ENCODE results near the gene ZNF516.

Gene ZNF516

GRCh38 chr18:76379226-76380126 is 115.6 kb downstream of the ZNF516 start:
- no peak for DNase-seq

- DNase-seq: no peak
Observed at GRCh38 chr18:76378526-76379215, 116.4 kb downstream of the ZNF516 start.

- DNase-seq: no peak
Observed at GRCh38 chr18:76377359-76377756, 117.7 kb downstream of the ZNF516 start.

- no peak for DNase-seq
Observed at GRCh38 chr18:76376668-76377358, 118.2 kb downstream of the ZNF516 start.

- DNase-seq: no peak
Observed at GRCh38 chr18:76376225-76376624, 118.8 kb downstream of the ZNF516 start.

GRCh38 chr18:76374330-76375281 is 120.4 kb downstream of the ZNF516 start:
- DNase-seq: no peak

- DNase-seq: no peak
Observed at GRCh38 chr18:76373297-76373696, 121.7 kb downstream of the ZNF516 start.

- DNase-seq: no peak
Observed at GRCh38 chr18:76371301-76372203, 123.5 kb downstream of the ZNF516 start.

- no peak for DNase-seq
Observed at GRCh38 chr18:76370686-76371085, 124.4 kb downstream of the ZNF516 start.

GRCh38 chr18:76370201-76370600 is 124.8 kb downstream of the ZNF516 start:
- DNase-seq: no peak

GRCh38 chr18:76369791-76370190 is 125.3 kb downstream of the ZNF516 start:
- DNase-seq: no peak

GRCh38 chr18:76368976-76369375 is 126.1 kb downstream of the ZNF516 start:
- no peak for DNase-seq

GRCh38 chr18:76368271-76368670 is 126.8 kb downstream of the ZNF516 start:
- no peak for DNase-seq

- no peak for DNase-seq
Observed at GRCh38 chr18:76367168-76368125, 127.6 kb downstream of the ZNF516 start.

- no peak for DNase-seq
Observed at GRCh38 chr18:76365561-76365960, 129.5 kb downstream of the ZNF516 start.

GRCh38 chr18:76364282-76365259 is 130.5 kb downstream of the ZNF516 start:
- DNase-seq: no peak

- DNase-seq: no peak
Observed at GRCh38 chr18:76363436-76364120, 131.5 kb downstream of the ZNF516 start.

- DNase-seq: no peak
Observed at GRCh38 chr18:76362676-76363075, 132.4 kb downstream of the ZNF516 start.
